Measurements from ENCODE around the gene GOT1. TPM values are rescaled to one million over a fixed set of nuclear protein-coding genes. Genes with fewer than 3 reads are reported as not detected.

GOT1 gene
- total RNA-seq, 4 donors from 2014 or later, result 8.6 to 19.9 (median 12.1) TPM

GRCh38 chr10:99456207-99456930 lies 25.9 kb upstream of the GOT1 start:
- H3K27me3 ChIP-seq, result peaks cover 0 to 7% of the 10 kb centered on the region in 2 donors
- H3K27ac ChIP-seq, result no peak overlapping the region
- H3K36me3 ChIP-seq, result no peaks in the 10 kb centered on the region
- H3K9me3 ChIP-seq, result peaks cover 0 to 6% (median 0%) of the 10 kb centered on the region in 4 donors
- H3K4me3 ChIP-seq, result no peak overlapping the region
- no peaks in the 10 kb centered on the region for H3K4me1 ChIP-seq
- no peak for TF ChIP-seq POLR2A (IDR thresholded peaks at IDR 0.05)
- no peak for TF ChIP-seq CTCF (IDR thresholded peaks at IDR 0.05)
- TF ChIP-seq EP300 (IDR thresholded peaks at IDR 0.05), result no peak
- 80 to 84% methylated on average over 3 of the region's 3 CpGs for WGBS, 2 donors
- no peak for DNase-seq (ENCODE audit: low spot score in 2 of 2)

GRCh38 chr10:99451981-99452380 lies 21.6 kb upstream of the GOT1 start:
- peaks cover 0 to 22% of the 10 kb centered on the region in 2 donors for H3K27me3 ChIP-seq
- H3K27ac ChIP-seq, result no peak overlapping the region
- no peaks in the 10 kb centered on the region for H3K9me3 ChIP-seq
- 81 to 82% methylated on average over 1 of the region's 1 CpG for WGBS, 2 donors
- H3K4me3 ChIP-seq, result no peak overlapping the region
- DNase-seq (ENCODE audit: low spot score in 2 of 2), result no peak
- no peaks in the 10 kb centered on the region for H3K4me1 ChIP-seq
- H3K36me3 ChIP-seq, result no peaks in the 10 kb centered on the region
- TF ChIP-seq POLR2A (IDR thresholded peaks at IDR 0.05) (no peak), EP300 (IDR thresholded peaks at IDR 0.05) (no peak), CTCF (IDR thresholded peaks at IDR 0.05) (no peak)

GRCh38 chr10:99451499-99451788 lies 21.0 kb upstream of the GOT1 start:
- H3K9me3 ChIP-seq, result no peaks in the 10 kb centered on the region
- peaks cover 0 to 22% of the 10 kb centered on the region in 2 donors for H3K27me3 ChIP-seq
- H3K4me1 ChIP-seq, result no peaks in the 10 kb centered on the region
- no peak for DNase-seq (ENCODE audit: low spot score in 2 of 2)
- no peak overlapping the region for H3K4me3 ChIP-seq
- H3K36me3 ChIP-seq, result no peaks in the 10 kb centered on the region
- H3K27ac ChIP-seq, result no peak overlapping the region
- TF ChIP-seq CTCF (IDR thresholded peaks at IDR 0.05) (no peak), EP300 (IDR thresholded peaks at IDR 0.05) (no peak), POLR2A (IDR thresholded peaks at IDR 0.05) (no peak)
- WGBS, 2 donors, result 40 to 41% methylated on average over 5 of the region's 5 CpGs

GRCh38 chr10:99450624-99451498 lies 20.4 kb upstream of the GOT1 start:
- DNase-seq (ENCODE audit: low spot score in 2 of 2), result no peak
- Histone ChIP-seq H3K27me3 (peaks cover 0 to 22% of the 10 kb centered on the region in 2 donors), H3K4me3 (no peak overlapping the region), H3K36me3 (no peaks in the 10 kb centered on the region), H3K4me1 (no peaks in the 10 kb centered on the region), H3K9me3 (no peaks in the 10 kb centered on the region), H3K27ac (no peak overlapping the region)
- WGBS, 2 donors, result 31 to 35% methylated on average over 6 of the region's 6 CpGs
- TF ChIP-seq POLR2A (IDR thresholded peaks at IDR 0.05) (no peak), CTCF (IDR thresholded peaks at IDR 0.05) (no peak), EP300 (IDR thresholded peaks at IDR 0.05) (no peak)

- Histone ChIP-seq H3K9me3 (no peaks in the 10 kb centered on the region), H3K4me3 (no peak overlapping the region), H3K27me3 (peaks cover 0 to 22% of the 10 kb centered on the region in 2 donors), H3K36me3 (no peaks in the 10 kb centered on the region), H3K4me1 (no peaks in the 10 kb centered on the region), H3K27ac (no peak overlapping the region)
- TF ChIP-seq EP300 (IDR thresholded peaks at IDR 0.05) (no peak), CTCF (IDR thresholded peaks at IDR 0.05) (no peak), POLR2A (IDR thresholded peaks at IDR 0.05) (no peak)
- DNase-seq (ENCODE audit: low spot score in 2 of 2), result no peak
- 64 to 65% methylated on average over 5 of the region's 5 CpGs for WGBS, 2 donors
Observed at GRCh38 chr10:99450156-99450555, 19.7 kb upstream of the GOT1 start.

Data from tibial nerve (tissue), 4 donors.